Activated T-cell treated with anti-CD3 and anti-CD28 coated beads, Interleukin-2, amount 50 U/mL, for 4 hours (primary cell): ENCODE data around the gene GDI1. TPM values are rescaled to one million over a fixed set of nuclear protein-coding genes. Genes with fewer than 3 reads are reported as not detected.

Source experiments
- ATAC-seq, 2 donors: fragments of 200-7000 bp; cut with Tn5 transposase; one replicate each; pipeline ENCODE4 v1.10.0; 2021
- DNase-seq: peaks from one replicate; pipeline ENCODE4 v3.0.0-alpha.2; 2020
- H3K27me3 Mint-ChIP-seq: one replicate; pipeline ENCODE4 v1.8.0; 2021; ENCODE audit warnings: low read depth, mixed read lengths
- H3K36me3 Mint-ChIP-seq: one replicate; pipeline ENCODE4 v1.8.0; 2022; ENCODE audit warnings: mixed read lengths; ENCODE audit not compliant: insufficient read depth
- H3K4me1 Mint-ChIP-seq: one replicate; pipeline ENCODE4 v1.8.0; 2021; ENCODE audit warnings: low read depth, mixed read lengths
- H3K4me3 Mint-ChIP-seq: one replicate; pipeline ENCODE4 v1.8.0; 2021; ENCODE audit warnings: mild to moderate bottlenecking, moderate library complexity, mixed read lengths
- H3K9me3 Mint-ChIP-seq: one replicate; pipeline ENCODE4 v1.8.0; 2021; ENCODE audit warnings: mixed read lengths
- total RNA-seq, 3 donors: library from RNA; stranded (reverse); gene quantifications; one replicate each; pipeline ENCODE4 v1.2.1, GENCODE V29; 2021

Gene GDI1
- total RNA-seq, 3 donors from 2014 or later, result 107 to 126 (median 116) TPM

DNA sequence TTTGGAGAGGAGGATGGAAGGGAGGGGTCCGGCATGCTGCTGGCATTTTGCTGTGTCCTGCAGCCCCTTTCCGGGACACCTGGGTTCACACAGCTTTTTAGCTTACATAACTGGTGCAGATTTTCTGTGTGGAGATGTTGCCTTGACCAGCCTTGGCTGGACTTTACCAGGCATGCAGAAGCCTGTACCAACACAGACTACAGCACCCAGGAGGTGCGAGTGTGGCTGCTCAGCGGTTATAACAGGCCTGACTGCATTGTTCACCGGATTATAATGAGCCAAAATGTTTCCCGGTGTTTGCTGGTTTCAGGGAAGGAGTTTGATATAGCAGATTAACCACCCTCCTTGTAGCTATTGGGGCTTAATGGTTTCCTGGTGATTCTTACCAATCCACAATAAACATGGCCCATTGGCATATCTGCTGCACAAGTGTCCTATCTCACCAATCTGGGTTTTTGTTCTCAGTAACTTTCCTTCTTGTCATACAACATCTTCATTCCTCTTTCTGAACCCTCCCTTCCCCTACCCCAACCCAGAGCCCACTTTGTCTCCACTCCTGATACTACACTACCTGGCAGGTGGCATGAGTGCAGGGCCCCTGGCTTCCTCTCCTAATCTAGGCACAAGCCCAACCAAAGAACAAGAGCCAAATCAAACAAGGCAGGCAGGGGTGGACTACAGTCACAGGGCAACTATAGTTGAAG lies 34.9 kb upstream of the GDI1 start:
- DNase-seq (no peak), ATAC-seq (no peak)
- H3K9me3 Mint-ChIP-seq, result no peaks in the 10 kb centered on the region
- no peaks in the 10 kb centered on the region for H3K27me3 Mint-ChIP-seq
- peaks cover 8% of the 10 kb centered on the region for H3K4me1 Mint-ChIP-seq
- H3K4me3 Mint-ChIP-seq, result no peak overlapping the region
- peaks cover 18% of the 10 kb centered on the region for H3K36me3 Mint-ChIP-seq

DNA sequence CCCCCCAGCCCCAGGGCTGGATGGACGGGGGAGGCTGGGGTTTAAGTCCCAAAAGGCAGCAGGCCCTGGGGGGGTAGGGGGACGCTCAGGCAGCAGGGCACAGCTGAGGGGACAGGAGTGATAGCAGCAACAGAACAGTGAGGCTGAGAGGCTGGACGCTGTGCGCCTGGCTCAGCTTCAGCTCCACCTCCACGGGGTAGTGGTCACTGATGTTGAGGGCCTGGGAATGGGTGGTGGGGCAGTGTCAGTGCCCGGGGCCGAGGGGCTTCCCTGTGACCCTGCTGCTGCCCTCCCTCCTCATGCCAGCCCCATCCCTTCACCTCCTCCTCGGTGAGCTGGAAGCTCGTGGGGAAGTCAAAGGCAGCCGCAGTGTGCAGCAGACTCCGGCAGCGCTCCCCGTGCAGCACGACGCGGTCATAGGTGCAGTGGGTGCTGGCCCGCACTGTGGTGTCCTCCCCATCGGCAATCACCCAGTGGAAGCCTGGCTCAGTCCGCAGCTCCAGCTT lies 34.3 kb upstream of the GDI1 start:
- no peaks in the 10 kb centered on the region for H3K27me3 Mint-ChIP-seq
- ATAC-seq, result no peak
- H3K36me3 Mint-ChIP-seq, result peaks cover 18% of the 10 kb centered on the region
- H3K9me3 Mint-ChIP-seq, result no peaks in the 10 kb centered on the region
- no peak for DNase-seq
- no peak overlapping the region for H3K4me3 Mint-ChIP-seq
- H3K4me1 Mint-ChIP-seq, result peaks cover 8% of the 10 kb centered on the region

DNA sequence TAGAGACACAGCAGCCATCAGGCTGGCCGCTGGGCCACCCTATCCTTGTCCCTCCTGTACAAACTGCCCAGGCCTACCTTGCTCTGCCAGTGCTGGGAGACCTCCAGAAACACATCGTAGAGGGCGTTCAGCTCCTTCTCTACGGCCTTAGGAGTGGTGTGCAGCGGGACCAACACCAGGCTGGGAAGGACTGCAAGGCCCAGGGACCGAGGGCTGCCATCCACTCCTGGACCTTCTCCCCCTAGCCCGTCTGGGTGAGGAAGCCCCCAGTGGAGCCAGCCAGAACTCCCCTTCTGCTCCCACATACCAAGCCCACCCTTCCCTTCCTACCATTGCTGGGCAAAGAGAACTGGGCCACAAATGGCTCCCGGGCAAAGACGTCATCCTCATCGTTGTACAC lies 33.8 kb upstream of the GDI1 start:
- no peak for ATAC-seq
- Mint-ChIP-seq H3K36me3 (peaks cover 17% of the 10 kb centered on the region), H3K9me3 (no peaks in the 10 kb centered on the region), H3K4me3 (no peak overlapping the region), H3K4me1 (peaks cover 9% of the 10 kb centered on the region), H3K27me3 (no peaks in the 10 kb centered on the region)
- no peak for DNase-seq

DNA sequence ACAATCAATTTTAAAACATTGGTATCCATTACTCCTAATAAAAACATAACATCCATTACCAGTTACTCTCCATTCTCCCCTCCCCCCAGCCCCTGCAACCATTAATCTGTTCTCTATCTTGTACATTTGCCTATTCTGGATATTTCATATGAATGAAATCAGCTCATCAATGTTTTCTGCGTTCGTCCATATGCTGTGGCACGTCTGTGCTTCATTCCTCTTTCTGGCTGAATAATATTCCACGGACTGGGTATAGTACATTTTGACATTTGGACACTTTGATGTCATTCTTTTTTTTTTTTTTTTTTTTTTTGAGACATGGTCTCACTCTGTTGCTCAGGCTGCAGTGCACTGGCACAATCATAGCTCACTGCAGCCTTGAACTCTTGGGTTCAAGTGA lies 33.1 kb upstream of the GDI1 start:
- no peak for DNase-seq
- ATAC-seq, result no peak
- H3K4me1 Mint-ChIP-seq, result peaks cover 14% of the 10 kb centered on the region
- peaks cover 10% of the 10 kb centered on the region for H3K36me3 Mint-ChIP-seq
- H3K27me3 Mint-ChIP-seq, result no peaks in the 10 kb centered on the region
- no peak overlapping the region for H3K4me3 Mint-ChIP-seq
- H3K9me3 Mint-ChIP-seq, result no peaks in the 10 kb centered on the region

DNA sequence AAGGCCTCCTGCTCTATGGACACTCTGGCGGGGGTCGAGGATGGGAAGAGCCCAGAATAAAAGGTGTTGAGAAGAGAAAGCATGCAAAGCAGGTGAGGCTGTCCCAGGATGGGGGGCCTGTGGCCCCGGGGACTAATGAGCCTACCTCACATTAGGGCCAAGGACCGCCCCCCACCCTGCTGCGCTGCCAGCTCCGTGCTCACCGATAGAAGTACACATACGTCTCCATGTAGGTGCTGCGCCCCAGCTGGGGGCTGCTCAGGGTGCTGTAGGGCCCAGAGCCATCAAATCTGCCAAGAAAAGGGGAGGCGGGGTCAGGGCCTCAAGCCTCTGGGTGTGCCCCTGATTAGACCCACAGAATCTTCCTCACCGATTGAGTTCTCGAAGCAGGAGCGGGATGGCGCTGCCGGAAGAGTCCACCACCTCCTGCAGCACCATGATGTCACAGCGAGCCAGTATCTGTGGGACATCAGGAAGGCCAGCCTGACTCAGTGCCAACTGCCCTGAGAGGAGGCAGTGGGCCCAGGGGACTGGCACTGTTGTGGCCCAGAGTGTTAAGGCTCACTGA lies 32.2 kb upstream of the GDI1 start:
- no peaks in the 10 kb centered on the region for H3K27me3 Mint-ChIP-seq
- H3K4me3 Mint-ChIP-seq, result no peak overlapping the region
- H3K36me3 Mint-ChIP-seq, result peaks cover 2% of the 10 kb centered on the region
- H3K4me1 Mint-ChIP-seq, result peaks cover 15% of the 10 kb centered on the region
- ATAC-seq (no peak), DNase-seq (no peak)
- no peaks in the 10 kb centered on the region for H3K9me3 Mint-ChIP-seq

DNA sequence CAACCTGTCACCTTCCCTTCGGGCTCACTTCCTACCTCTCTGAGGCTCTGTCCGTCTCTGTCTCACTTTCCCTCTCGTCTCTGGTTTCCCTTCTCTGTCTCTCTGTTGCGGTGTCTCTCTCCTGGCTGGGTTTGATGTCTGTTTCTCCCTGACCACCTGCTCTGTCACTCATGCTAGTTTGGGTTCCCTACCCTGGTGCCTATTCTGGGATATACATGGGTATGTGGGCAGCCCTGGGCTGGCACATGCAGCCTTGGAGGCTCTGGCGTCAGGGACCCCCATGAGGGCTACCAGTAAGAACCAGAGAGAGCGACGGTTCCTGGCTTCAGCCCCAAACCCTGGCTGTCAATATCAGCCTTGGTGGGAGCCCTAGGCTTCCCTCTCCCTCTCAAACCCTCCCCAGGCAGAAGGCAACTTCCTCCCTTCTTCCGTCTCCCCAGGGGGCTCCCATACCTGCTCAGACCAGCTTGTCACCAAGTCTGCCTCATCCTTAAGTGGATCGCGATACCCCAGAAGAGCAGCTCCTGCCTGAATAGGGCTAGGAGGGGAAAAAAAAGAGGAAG lies 28.2 kb upstream of the GDI1 start:
- H3K27me3 Mint-ChIP-seq, result no peaks in the 10 kb centered on the region

DNA sequence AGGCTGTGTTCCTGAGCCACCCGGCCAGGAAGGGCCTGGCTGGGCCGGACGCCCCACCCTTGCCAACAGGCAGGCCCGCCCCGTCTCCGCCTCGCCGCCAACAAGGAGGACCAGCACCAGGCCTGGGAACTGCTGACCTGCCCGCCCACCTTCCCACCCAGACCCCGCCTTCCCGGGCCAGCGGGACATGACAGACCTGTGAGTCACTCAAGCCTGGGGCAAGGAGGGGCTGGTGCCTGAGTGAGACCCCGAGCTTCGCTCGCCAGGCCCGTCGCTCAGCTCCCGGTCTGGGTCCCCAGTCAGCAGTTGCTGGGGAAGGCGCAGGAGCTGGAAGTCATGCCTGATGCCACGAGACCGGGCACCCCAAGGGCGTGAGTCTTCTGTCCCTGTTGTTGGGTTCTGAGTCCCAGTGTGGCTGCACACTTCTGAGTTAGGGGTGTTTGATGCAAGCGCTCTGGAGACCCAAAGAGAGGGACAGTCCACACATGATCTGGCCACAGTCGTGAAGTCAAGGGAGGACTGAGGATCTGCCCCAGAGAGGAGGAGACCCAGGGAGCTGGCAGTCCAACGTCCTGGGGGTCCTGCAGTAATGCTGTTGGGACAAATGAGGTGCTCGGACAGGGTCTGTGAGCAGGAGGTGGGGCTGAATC lies 27.6 kb upstream of the GDI1 start, which contains the start of gene DNASE1L1:
TSS of gene DNASE1L1 (minus strand) at position 33 of the 650 bp plus-strand sequence. CDS start 3,686 bp downstream, outside the sequence.
- Mint-ChIP-seq H3K27me3 (no peaks in the 10 kb centered on the region), H3K36me3 (no peaks in the 10 kb centered on the region), H3K9me3 (no peaks in the 10 kb centered on the region), H3K4me3 (peak within 1 kb of the TSS; percentile 63), H3K4me1 (peaks cover 16% of the 10 kb centered on the region)
- no peak for DNase-seq
- ATAC-seq, result no peak

More for the DNA sequence above, 28.2 kb upstream of the GDI1 start:
- Mint-ChIP-seq H3K9me3 (no peaks in the 10 kb centered on the region), H3K36me3 (no peaks in the 10 kb centered on the region), H3K4me1 (peaks cover 16% of the 10 kb centered on the region), H3K4me3 (peak overlapping the region; percentile 63)
- DNase-seq, result no peak
- ATAC-seq, result no peak

DNA sequence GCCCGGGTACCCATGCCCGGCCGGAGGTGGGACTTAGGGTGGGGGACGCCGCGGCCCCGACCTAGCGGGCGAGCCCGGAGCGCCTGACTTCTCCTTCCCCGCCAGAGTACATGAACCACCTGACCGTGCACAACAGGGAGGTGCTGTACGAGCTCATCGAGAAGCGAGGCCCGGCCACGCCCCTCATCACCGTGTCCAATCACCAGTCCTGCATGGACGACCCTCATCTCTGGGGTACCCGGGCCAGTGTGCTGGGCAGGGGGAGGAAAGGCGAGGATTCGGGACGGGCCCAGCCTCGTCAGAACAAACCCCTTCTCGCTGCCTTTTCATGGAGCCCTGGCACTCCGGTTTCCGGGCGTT lies 25.0 kb upstream of the GDI1 start:
- peak overlapping the region; percentile 79 for H3K4me3 Mint-ChIP-seq
- ATAC-seq (peak; percentile 77 to 90), DNase-seq (peak; percentile 33)
- peaks cover 16% of the 10 kb centered on the region for H3K4me1 Mint-ChIP-seq
- no peaks in the 10 kb centered on the region for H3K9me3 Mint-ChIP-seq
- no peaks in the 10 kb centered on the region for H3K36me3 Mint-ChIP-seq
- H3K27me3 Mint-ChIP-seq, result no peaks in the 10 kb centered on the region

DNA sequence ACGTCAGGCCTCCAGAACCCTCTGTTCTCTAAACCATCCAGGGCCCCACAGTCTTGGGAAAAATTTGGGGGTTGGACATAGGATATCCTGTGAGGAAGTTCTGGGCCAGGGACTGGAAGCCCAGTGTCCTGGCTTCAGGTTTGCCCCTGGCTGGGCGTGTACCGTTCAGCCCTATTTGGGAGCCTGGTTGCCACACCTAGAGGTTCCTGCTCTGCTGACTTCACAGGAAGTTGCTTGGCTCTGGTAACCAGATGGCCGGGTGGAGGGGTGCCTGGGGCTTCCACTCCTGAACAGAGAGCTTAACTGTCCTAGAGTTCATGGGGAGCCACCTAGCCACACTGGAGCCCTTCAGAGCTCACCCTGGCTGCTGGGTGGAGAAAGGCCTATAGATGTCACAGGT lies 24.5 kb upstream of the GDI1 start:
- H3K4me3 Mint-ChIP-seq, result peak overlapping the region; percentile 79

DNA sequence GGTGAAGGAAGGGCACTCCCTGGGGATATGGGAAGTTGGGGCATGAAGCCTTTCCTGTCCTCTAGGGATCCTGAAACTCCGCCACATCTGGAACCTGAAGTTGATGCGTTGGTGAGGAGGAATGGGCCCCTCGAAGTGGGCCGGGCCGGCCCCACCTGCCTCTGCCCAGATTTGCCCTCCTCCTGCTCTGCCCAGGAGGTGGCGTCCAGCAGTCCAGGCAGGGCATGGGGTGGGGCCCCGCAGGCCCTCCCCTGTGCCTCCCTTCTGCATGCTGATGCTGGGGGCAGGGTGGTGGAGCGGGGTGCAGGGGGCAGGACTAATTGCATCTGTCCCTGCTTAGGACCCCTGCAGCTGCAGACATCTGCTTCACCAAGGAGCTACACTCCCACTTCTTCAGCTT lies 23.8 kb upstream of the GDI1 start:
- H3K27me3 Mint-ChIP-seq, result no peaks in the 10 kb centered on the region
- H3K9me3 Mint-ChIP-seq, result no peaks in the 10 kb centered on the region
- no peaks in the 10 kb centered on the region for H3K36me3 Mint-ChIP-seq
- ATAC-seq (no peak), DNase-seq (no peak)
- peaks cover 16% of the 10 kb centered on the region for H3K4me1 Mint-ChIP-seq
- H3K4me3 Mint-ChIP-seq, result peak overlapping the region; percentile 79

More for the DNA sequence above, 24.5 kb upstream of the GDI1 start:
- no peak for DNase-seq
- Mint-ChIP-seq H3K36me3 (no peaks in the 10 kb centered on the region), H3K27me3 (no peaks in the 10 kb centered on the region), H3K4me1 (peaks cover 16% of the 10 kb centered on the region), H3K9me3 (no peaks in the 10 kb centered on the region)
- peak; percentile 19 to 29 for ATAC-seq

DNA sequence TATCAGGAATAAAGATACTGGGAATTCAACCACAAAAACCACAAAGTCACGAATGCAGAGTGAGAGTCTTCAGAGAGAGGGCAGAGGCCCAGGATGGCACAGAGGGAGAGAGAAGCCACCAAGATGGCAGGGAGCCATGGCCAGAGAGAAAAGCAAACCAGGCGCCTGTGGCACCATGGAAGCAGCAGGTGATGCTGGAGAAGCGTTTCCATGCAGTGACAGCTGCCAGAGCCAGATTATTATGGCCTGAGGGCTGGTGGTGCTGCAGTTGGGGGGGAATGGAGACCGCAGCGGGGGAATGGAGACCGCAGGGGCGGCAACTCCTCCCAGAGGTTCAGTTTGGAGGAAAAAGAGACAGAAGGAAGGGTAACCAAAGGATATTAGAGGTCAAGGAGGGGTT lies 19.8 kb upstream of the GDI1 start:
- Mint-ChIP-seq H3K4me3 (no peak overlapping the region), H3K36me3 (no peaks in the 10 kb centered on the region), H3K27me3 (no peaks in the 10 kb centered on the region), H3K4me1 (peaks cover 5% of the 10 kb centered on the region), H3K9me3 (no peaks in the 10 kb centered on the region)
- no peak for DNase-seq
- ATAC-seq, result no peak

DNA sequence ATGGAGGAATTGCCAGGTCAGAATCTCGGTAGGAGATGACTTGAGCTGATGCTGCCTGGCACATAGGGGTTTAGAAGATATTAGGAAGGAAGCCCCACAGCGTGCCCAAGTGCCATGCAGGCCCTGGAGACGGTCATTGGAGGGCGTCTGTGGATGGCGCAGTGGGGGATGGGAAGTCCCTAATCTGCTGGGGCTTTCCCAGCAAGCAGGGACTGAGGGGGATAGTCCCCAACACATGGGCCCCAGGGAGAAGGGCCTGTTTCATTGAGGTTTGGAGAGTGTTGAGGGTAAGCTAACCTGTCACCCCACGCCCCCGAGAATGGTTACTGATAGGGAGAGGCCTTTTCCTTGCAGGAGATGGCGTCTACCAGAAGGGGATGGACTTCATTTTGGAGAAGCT lies 17.8 kb upstream of the GDI1 start:
- Mint-ChIP-seq H3K4me3 (no peak overlapping the region), H3K27me3 (no peaks in the 10 kb centered on the region), H3K36me3 (no peaks in the 10 kb centered on the region), H3K4me1 (peaks cover 2% of the 10 kb centered on the region), H3K9me3 (no peaks in the 10 kb centered on the region)
- ATAC-seq (no peak), DNase-seq (no peak)

DNA sequence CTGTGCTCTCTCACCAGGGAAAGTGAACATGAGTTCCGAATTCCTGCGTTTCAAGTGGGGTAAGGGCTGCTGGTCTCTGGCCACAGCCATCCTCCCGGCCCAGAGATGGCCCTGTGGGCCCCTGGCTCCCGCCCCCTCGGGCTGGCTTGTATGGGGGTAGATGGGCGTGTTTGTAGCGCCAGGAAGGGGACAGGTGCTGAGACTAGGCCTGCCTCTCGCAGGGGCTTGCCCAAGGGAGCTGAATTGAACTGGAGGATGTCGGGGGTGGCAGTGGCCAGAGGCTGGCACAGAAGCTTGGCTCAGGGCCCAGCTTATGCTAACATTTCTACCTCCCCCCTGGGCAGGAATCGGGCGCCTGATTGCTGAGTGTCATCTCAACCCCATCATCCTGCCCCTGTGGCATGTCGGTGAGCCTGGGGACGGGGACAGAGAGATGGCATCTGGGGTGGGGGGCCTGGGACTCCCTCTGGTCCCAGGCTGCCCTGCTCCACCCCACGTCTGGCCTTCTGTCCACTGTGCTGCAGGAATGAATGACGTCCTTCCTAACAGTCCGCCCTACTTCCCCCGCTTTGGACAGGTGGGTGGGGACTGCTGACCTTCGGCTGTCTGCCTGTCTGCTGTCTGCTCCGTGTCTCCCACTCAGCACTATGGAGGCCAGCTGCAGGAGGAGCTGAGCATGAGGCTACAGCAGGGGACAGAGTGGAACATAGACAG lies 17.1 kb upstream of the GDI1 start:
- no peak for ATAC-seq
- H3K9me3 Mint-ChIP-seq, result no peaks in the 10 kb centered on the region
- H3K27me3 Mint-ChIP-seq, result no peaks in the 10 kb centered on the region
- no peak for DNase-seq
- H3K4me3 Mint-ChIP-seq, result no peak overlapping the region
- peaks cover 2% of the 10 kb centered on the region for H3K4me1 Mint-ChIP-seq
- no peaks in the 10 kb centered on the region for H3K36me3 Mint-ChIP-seq

DNA sequence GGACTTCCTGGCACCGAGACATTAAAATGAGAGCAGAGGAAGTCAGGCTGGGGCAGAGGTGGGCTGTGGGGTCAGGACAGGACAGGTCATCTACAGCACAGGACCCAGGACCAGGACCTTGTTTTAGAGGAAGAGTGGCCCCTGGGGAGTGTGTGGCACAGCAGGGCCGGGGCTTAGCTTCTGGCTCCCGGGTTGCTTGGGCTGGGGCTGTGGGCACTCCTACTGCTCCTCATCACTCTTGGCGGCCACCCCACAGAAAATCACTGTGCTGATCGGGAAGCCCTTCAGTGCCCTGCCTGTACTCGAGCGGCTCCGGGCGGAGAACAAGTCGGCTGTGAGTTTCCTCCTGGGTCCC lies 16.6 kb upstream of the GDI1 start:
- Mint-ChIP-seq H3K4me3 (no peak overlapping the region), H3K4me1 (peaks cover 2% of the 10 kb centered on the region), H3K27me3 (no peaks in the 10 kb centered on the region), H3K36me3 (no peaks in the 10 kb centered on the region), H3K9me3 (no peaks in the 10 kb centered on the region)
- DNase-seq (no peak), ATAC-seq (no peak)
